Breast epithelium (tissue), 4 donors: Measurements from ENCODE around the gene LPAR2. TPM values are rescaled to one million over a fixed set of nuclear protein-coding genes. Genes with fewer than 3 reads are reported as not detected.
A peak's percentile ranks its signal among the peaks of the same experiment; 100 is the strongest.

Experiments used
- DNase-seq, 2 donors: peaks; one replicate each; pipeline ENCODE4 v3.0.0-alpha.2; 2019; ENCODE audit warnings: low spot score in 2 of 2
- H3K27ac ChIP-seq, 2 donors: fragments of 200-600 bp; sonication (generic) in 1 of 2; one replicate each; pipeline ENCODE4 v1.5.1; 2016 to 2019; ENCODE audit warnings: mild to moderate bottlenecking in 1 of 2
- H3K27me3 ChIP-seq, 2 donors: fragments of 200-600 bp; sonication (generic) in 1 of 2; one replicate each; pipeline versions ENCODE4 v1.5.1 to v1.6.0; 2017 to 2019; ENCODE audit warnings: control low read depth in 1 of 2, mild to moderate bottlenecking in 1 of 2
- H3K36me3 ChIP-seq: fragments of 200-600 bp; one replicate; pipeline ENCODE4 v1.5.1; 2019
- H3K4me1 ChIP-seq, 2 donors: fragments of 200-600 bp; sonication (generic); one replicate each; pipeline ENCODE4 v1.5.1; 2016 to 2019; ENCODE audit warnings: control low read depth in 1 of 2
- H3K4me3 ChIP-seq, 3 donors: fragments of 200-600 bp; sonication (generic); 1 replicate in 2 of 3; 2 replicates in 1 of 3; pipeline ENCODE4 v1.5.1; 2016 to 2019; ENCODE audit warnings: mild to moderate bottlenecking in 3 of 3, moderate library complexity in 2 of 3
- H3K9me3 ChIP-seq, 2 donors: fragments of 200-600 bp; sonication (generic) in 1 of 2; one replicate each; pipeline ENCODE4 v1.5.1; 2016 to 2019; ENCODE audit warnings: control low read depth in 1 of 2
- POLR2A ChIP-seq: fragments of 450-650 bp; IDR thresholded peaks from one replicate; pipeline ENCODE4 v1.6.1; 2016; ENCODE audit warnings: antibody characterized with exemption, mild to moderate bottlenecking, moderate library complexity
- POLR2AphosphoS5 ChIP-seq, 3 donors: sonication (generic); formaldehyde crosslinking; IDR thresholded peaks; one replicate each; pipeline ENCODE4 v1.6.1; 2017; ENCODE audit warnings: antibody characterized with exemption in 3 of 3
- intact Hi-C: fragments of 100-400 bp; cut with DNase I; formaldehyde crosslinking; loops from one replicate; pipeline ENCODE4 v1.15.1; 2023; ENCODE audit warnings: low total_unique reads
- total RNA-seq, 3 donors: library from RNA; depleted of rRNA; stranded (reverse); fragments of >200 nt; gene quantifications; one replicate each; pipeline ENCODE4 v1.1.0, GENCODE V29; 2016
- TF ChIP-seq, protein P1 (sequence below), 3 donors: fragments of 450-650 bp; IDR thresholded peaks; one replicate each; pipeline ENCODE4 v1.5.1; 2016 to 2017; ENCODE audit warnings: antibody characterized with exemption in 3 of 3, mild to moderate bottlenecking in 3 of 3, moderate library complexity in 3 of 3

The LPAR2 gene
- total RNA-seq, 3 donors from 2014 or later, result 3.2 to 17.1 (median 16.4) TPM

DNA sequence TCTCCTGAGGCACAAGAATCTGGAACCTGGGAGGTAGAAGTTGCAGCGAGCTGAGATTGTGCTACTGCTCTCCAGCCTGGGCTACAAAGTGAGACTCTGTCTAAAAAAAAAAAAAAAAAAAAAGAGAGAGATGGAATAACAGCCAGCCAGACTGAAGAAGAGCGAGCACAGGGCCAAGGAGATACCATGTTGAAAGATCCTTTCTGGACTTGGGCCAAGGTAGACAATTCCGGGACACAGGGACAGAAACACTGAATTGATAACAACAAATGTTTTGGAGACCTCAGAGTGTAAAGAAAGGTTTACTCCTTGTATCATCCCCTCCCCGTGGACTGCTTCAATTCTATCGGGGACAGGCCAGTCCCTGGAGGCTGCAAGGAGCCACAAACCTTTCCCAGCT lies 4.6 kb downstream of the LPAR2 start:
- no peaks in the 10 kb centered on the region for H3K9me3 ChIP-seq
- no peak for DNase-seq
- H3K27me3 ChIP-seq, result no peaks in the 10 kb centered on the region
- H3K4me1 ChIP-seq, result peaks cover 0 to under 1% of the 10 kb centered on the region in 2 donors
- no peak overlapping the region for H3K4me3 ChIP-seq
- intact Hi-C loops, result loop anchor here (10.0 kb wide), 1 partner anchor 1309 kb away; no protein-coding TSS in a partner anchor
- TF ChIP-seq, protein P1, sequence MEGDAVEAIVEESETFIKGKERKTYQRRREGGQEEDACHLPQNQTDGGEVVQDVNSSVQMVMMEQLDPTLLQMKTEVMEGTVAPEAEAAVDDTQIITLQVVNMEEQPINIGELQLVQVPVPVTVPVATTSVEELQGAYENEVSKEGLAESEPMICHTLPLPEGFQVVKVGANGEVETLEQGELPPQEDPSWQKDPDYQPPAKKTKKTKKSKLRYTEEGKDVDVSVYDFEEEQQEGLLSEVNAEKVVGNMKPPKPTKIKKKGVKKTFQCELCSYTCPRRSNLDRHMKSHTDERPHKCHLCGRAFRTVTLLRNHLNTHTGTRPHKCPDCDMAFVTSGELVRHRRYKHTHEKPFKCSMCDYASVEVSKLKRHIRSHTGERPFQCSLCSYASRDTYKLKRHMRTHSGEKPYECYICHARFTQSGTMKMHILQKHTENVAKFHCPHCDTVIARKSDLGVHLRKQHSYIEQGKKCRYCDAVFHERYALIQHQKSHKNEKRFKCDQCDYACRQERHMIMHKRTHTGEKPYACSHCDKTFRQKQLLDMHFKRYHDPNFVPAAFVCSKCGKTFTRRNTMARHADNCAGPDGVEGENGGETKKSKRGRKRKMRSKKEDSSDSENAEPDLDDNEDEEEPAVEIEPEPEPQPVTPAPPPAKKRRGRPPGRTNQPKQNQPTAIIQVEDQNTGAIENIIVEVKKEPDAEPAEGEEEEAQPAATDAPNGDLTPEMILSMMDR (IDR thresholded peaks at IDR 0.05), result no peak
- TF ChIP-seq POLR2AphosphoS5 (IDR thresholded peaks at IDR 0.05), result no peak
- TF ChIP-seq POLR2A, result no peak
- no peak overlapping the region for H3K27ac ChIP-seq
- H3K36me3 ChIP-seq, result no peaks in the 10 kb centered on the region

DNA sequence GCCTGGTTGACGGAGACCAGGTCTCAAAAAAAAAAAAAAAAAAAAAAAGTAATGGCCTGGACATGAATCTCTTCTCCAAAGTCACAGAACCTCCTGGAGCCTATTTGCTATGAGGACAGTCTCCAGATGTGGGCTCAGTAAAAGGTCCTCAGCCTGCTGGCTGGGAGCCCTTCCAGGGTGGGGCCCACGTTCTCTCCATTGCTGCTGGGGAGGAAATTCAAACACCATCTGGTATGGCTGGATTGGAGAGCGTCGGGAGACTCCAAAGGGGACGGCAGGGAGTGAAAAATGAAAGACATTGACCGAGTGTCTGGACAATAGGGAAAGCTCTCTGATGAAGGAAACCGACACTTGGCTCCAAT lies 8.2 kb downstream of the LPAR2 start:
- peaks cover 0 to 4% of the 10 kb centered on the region in 2 donors for H3K4me1 ChIP-seq
- DNase-seq, result no peak
- intact Hi-C loops, result loop anchor here (2.0 to 10.0 kb wide), 2 partner anchors 51 to 1305 kb away; no protein-coding TSS in a partner anchor
- no peaks in the 10 kb centered on the region for H3K9me3 ChIP-seq
- TF ChIP-seq POLR2A (no peak), POLR2AphosphoS5 (IDR thresholded peaks at IDR 0.05) (no peak)
- TF ChIP-seq, protein P1 (IDR thresholded peaks at IDR 0.05), result no peak
- H3K27me3 ChIP-seq, result no peaks in the 10 kb centered on the region
- H3K27ac ChIP-seq, result no peak overlapping the region
- H3K4me3 ChIP-seq, result no peak overlapping the region
- H3K36me3 ChIP-seq, result no peaks in the 10 kb centered on the region

- Histone ChIP-seq H3K4me3 (peak overlapping the region in 2 of 3 donors; percentile 63 to 80), H3K27me3 (no peaks in the 10 kb centered on the region), H3K36me3 (no peaks in the 10 kb centered on the region), H3K4me1 (peaks cover 0 to 4% of the 10 kb centered on the region in 2 donors), H3K9me3 (no peaks in the 10 kb centered on the region), H3K27ac (no peak overlapping the region)
- intact Hi-C loops, result no loop called here
- no peak for DNase-seq
- TF ChIP-seq POLR2AphosphoS5 (IDR thresholded peaks at IDR 0.05), result no peak
- no peak for TF ChIP-seq POLR2A
- TF ChIP-seq, protein P1 (IDR thresholded peaks at IDR 0.05), result no peak
Observed at GRCh38 chr19:19619181-19619848, 8.7 kb downstream of the LPAR2 start.

GRCh38 chr19:19618219-19619051 lies 9.6 kb downstream of the LPAR2 start, which contains the start of gene PBX4:
Gene PBX4, minus strand, starts transcription at chr19:19618687. Its CDS starts 58 bp downstream, at chr19:19618629.
- peaks cover 0 to 4% of the 10 kb centered on the region in 2 donors for H3K4me1 ChIP-seq
- no peaks in the 10 kb centered on the region for H3K36me3 ChIP-seq
- intact Hi-C loops, result no loop called here
- H3K27me3 ChIP-seq, result no peaks in the 10 kb centered on the region
- peak within 1 kb of the TSS; percentile 43 to 80 (median 63) for H3K4me3 ChIP-seq
- peak; percentile 89 to 90 for DNase-seq
- H3K27ac ChIP-seq, result no peak within 1 kb of the TSS
- TF ChIP-seq, protein P1 (IDR thresholded peaks at IDR 0.05), result no peak
- TF ChIP-seq POLR2AphosphoS5 (IDR thresholded peaks at IDR 0.05), result no peak
- no peak for TF ChIP-seq POLR2A
- H3K9me3 ChIP-seq, result no peaks in the 10 kb centered on the region

DNA sequence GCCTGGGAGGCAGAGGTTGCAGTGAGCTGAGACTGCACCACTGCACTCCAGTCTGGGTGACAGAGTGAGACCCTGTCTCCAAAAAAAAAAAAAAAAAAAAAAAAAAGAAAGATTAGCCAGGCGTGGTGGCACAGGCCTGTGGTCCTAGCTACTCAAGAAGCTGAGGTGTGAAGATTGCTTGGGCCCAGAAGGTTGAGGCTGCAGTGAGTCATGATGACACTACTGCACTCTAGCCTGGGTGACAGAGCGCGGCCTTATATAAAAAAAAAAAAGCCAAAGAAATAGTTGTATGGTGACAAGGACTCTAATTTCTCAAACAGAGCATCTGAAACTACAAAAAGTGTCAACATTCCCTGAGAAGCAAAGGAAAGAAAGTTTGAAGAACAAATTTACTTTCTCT lies 12.9 kb downstream of the LPAR2 start:
- intact Hi-C loops, result no loop called here

More for the DNA sequence above, 12.9 kb downstream of the LPAR2 start:
- H3K9me3 ChIP-seq, result no peaks in the 10 kb centered on the region
- H3K4me1 ChIP-seq, result peaks cover 0 to 4% of the 10 kb centered on the region in 2 donors
- H3K4me3 ChIP-seq, result no peak overlapping the region
- no peak for TF ChIP-seq POLR2A
- TF ChIP-seq, protein P1 (IDR thresholded peaks at IDR 0.05), result no peak
- TF ChIP-seq POLR2AphosphoS5 (IDR thresholded peaks at IDR 0.05), result no peak
- no peak for DNase-seq
- no peaks in the 10 kb centered on the region for H3K27me3 ChIP-seq
- H3K36me3 ChIP-seq, result no peaks in the 10 kb centered on the region
- no peak overlapping the region for H3K27ac ChIP-seq
